DMS 273 treated with DMSO at 0.1 percent for 48 hours (cell line): ENCODE measurements around the gene SLC30A3.

Source experiments
- DNase-seq: peaks from one replicate; lab custom pipeline; 2025; lab: John Stamatoyannopoulos, UW

The SLC30A3 gene

GRCh38 chr2:27256855-27257454 lies 5.9 kb downstream of the SLC30A3 start:
- DNase-seq, result no peak

- no peak for DNase-seq
Observed at GRCh38 chr2:27255660-27256059, 7.2 kb downstream of the SLC30A3 start.

DNA sequence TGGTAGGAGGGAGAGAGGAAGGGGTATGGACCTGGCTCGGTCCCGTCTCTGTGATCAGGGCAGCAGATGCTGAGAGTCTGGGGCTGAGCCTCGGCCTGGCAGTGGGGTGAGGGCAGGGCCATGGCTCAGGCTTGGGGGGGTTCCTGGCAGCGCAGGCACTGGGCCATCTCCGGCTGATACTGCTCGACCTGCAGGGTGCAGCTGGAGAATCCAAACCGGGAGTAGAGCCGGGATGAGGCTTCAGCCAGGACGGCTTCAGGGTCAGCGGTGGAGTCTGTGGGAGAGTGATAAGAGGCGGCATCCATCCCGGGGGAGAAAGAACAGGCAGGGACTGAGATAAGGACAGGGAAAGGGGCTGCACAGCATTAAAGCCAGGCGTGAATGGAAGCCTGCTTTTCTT lies 7.7 kb downstream of the SLC30A3 start:
- DNase-seq, result no peak

GRCh38 chr2:27251766-27252165 lies 11.1 kb downstream of the SLC30A3 start:
- DNase-seq, result no peak

DNA sequence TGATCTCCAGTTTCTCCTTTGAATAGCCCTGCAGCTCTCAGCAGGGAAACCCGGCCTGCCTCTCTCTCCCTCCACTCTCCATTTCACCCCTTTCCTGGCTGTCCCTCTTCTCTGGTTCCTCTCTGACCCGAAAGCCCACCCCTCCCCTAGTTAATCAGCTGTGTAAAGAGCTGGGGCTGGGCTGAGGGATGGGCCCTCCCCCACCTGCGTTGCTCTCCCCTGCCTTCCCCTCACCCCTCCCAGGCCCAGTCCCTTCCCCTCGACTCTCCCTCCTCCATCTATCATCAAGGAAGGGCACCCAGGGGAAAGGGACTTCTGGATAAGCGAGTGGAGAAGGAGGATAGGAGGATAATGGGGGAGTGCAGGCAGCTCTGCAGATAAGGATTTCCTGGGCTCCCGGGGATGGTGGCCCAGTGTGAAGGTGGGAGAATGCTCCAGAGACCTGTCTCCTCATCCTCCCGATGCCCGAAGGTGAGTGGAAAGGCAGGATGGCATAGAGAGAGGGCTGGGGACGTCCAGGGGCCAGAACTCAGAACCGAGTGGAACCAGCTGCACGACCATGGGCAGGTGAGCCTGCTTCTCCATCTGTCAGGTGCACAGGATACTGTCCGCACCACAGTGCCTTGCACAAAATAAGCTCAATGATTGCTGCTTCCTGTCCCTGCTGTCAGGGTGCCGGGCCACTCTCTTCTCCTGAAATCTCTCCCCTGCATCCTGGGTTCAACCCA lies 12.0 kb downstream of the SLC30A3 start:
- no peak for DNase-seq

GRCh38 chr2:27249891-27250651 lies 12.8 kb downstream of the SLC30A3 start:
- peak; percentile 21 for DNase-seq

DNA sequence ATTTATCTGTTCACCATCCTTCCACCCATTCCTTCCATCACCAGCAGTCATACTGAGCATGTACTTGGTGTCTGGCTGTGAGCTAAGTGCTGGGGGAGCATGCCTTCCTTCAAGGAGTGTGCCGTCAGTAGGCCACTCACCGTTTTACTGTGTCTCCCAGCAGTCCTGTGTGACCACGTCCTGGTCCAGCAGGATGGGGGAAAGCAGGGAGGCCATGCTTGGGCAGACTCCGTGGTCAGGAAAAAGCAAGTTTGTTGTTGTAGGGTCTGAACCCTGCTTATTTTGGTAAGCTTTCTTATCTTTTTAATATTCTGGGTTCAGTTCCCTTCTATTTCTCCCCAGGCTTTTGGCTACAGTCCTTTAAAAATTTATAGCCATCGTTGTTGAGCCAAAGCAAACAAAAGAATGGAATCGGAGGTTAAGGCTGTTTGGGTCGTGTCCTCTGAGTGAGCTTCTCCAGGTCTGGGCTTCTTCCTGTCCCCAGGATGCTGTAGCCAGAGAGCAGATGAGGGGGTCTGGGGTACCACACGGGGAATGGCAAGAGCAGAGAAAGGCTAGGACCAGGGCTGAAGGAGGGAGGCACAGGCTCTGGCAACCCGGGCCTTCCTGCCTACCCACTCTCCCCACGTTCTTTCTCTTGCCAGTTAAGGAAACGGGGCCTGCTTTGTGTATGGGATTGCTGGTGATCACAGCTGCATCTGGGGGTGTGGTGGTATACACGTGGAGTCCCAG lies 13.5 kb downstream of the SLC30A3 start:
- DNase-seq, result no peak

- no peak for DNase-seq
Observed at GRCh38 chr2:27247893-27248292, 15.0 kb downstream of the SLC30A3 start.

GRCh38 chr2:27245626-27246025 lies 17.2 kb downstream of the SLC30A3 start:
- DNase-seq, result no peak

- no peak for DNase-seq
Observed at GRCh38 chr2:27245116-27245515, 17.7 kb downstream of the SLC30A3 start.

- DNase-seq, result no peak
Observed at GRCh38 chr2:27243391-27244130, 19.3 kb downstream of the SLC30A3 start.

DNA sequence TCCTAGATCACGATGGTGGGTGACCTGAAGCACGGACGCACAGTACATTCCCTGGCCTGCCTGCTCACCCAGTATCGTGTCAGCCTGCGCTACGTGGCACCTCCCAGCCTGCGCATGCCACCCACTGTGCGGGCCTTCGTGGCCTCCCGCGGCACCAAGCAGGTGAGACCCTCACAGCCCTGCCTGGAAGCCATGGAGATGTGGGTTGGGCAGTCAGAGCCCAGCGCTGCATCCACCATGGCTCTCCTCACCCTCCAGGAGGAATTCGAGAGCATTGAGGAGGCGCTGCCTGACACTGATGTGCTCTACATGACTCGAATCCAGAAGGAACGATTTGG lies 20.3 kb downstream of the SLC30A3 start:
- DNase-seq, result no peak

GRCh38 chr2:27241761-27242613 lies 20.9 kb downstream of the SLC30A3 start:
- DNase-seq, result no peak

GRCh38 chr2:27240406-27240805 lies 22.4 kb downstream of the SLC30A3 start:
- no peak for DNase-seq

- DNase-seq, result no peak
Observed at GRCh38 chr2:27238976-27239375, 23.9 kb downstream of the SLC30A3 start.

DNA sequence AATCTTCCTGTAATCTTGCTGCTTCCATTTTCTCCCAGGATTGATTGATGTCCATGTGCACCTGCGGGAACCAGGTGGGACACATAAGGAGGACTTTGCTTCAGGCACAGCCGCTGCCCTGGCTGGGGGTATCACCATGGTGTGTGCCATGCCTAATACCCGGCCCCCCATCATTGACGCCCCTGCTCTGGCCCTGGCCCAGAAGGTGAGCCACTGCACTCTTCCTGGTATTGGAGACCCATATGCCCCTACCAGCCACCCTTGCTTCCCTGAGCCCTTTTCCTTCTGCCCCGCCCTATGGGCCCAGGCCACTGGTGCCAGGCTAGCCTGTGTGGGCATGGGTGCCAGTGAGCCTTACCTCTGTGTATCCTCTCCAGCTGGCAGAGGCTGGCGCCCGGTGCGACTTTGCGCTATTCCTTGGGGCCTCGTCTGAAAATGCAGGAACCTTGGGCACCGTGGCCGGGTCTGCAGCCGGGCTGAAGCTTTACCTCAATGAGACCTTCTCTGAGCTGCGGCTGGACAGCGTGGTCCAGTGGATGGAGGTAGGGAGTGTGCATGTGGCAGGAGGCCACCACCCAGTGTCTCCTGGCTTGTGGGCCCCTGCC lies 25.4 kb downstream of the SLC30A3 start:
- no peak for DNase-seq

GRCh38 chr2:27236626-27237025 lies 26.2 kb downstream of the SLC30A3 start:
- DNase-seq, result no peak

- DNase-seq, result no peak
Observed at GRCh38 chr2:27236136-27236535, 26.7 kb downstream of the SLC30A3 start.

GRCh38 chr2:27233341-27233740 lies 29.5 kb downstream of the SLC30A3 start:
- no peak for DNase-seq

- no peak for DNase-seq
Observed at GRCh38 chr2:27231921-27232320, 30.9 kb downstream of the SLC30A3 start.

DNA sequence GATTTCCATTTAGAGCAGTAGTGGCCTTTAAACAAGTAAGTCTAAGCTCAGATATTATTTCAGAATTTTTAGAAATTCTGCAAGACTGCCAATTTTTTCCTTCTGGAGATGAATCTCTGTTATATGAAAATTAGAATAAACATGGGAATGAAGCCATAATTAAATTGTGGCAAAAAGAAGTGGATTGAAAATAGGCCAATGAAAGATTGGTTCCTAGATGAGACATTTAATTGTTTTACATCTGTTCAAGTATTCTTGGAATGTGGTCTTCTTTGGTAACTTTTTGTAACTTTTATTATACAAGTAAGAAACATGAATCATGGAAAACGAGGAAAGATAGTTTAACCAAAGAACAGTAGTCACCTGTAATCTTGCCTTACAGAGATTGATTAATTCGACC lies 35.3 kb downstream of the SLC30A3 start:
- no peak for DNase-seq
